GM18508 (cell line): ENCODE results near the gene CABLES2.
"Not testable (repeated sequence)": the region's sequence is repeated elsewhere in the genome, so short reads cannot be mapped to it uniquely, and the experiment has no call there.

Source experiments
- ATAC-seq: cut with Tn5 transposase; IDR thresholded peaks from one replicate; pipeline ENCODE4 v1.9.1; 2021; ENCODE audit warnings: moderate number of reproducible peaks; ENCODE audit not compliant: insufficient read depth, unreplicated experiment

CABLES2 gene

GRCh38 chr20:62374331-62375152 is 32.5 kb downstream of the CABLES2 start:
- no peak for ATAC-seq

- not testable (repeated sequence) for ATAC-seq
Measured at GRCh38 chr20:62373631-62374179, 33.4 kb downstream of the CABLES2 start.

- ATAC-seq = no peak
Measured at GRCh38 chr20:62372042-62372993, 34.8 kb downstream of the CABLES2 start.

GRCh38 chr20:62371588-62372041 is 35.5 kb downstream of the CABLES2 start:
- no peak for ATAC-seq

GRCh38 chr20:62370807-62371587 is 36.1 kb downstream of the CABLES2 start:
- no peak for ATAC-seq

- no peak for ATAC-seq
Measured at GRCh38 chr20:62370115-62370806, 36.8 kb downstream of the CABLES2 start.

GRCh38 chr20:62369815-62370114 is 37.3 kb downstream of the CABLES2 start:
- no peak for ATAC-seq

GRCh38 chr20:62368976-62369814 is 37.9 kb downstream of the CABLES2 start:
- no peak for ATAC-seq

GRCh38 chr20:62368392-62368975 is 38.6 kb downstream of the CABLES2 start:
- no peak for ATAC-seq

GRCh38 chr20:62367633-62368391 is 39.3 kb downstream of the CABLES2 start:
- ATAC-seq = no peak

GRCh38 chr20:62367136-62367632 is 39.9 kb downstream of the CABLES2 start, which contains the start of gene LAMA5:
TSS of gene LAMA5 (minus strand) at chr20:62367312. CDS start at chr20:62367245, 67 bp downstream.
- no peak for ATAC-seq

GRCh38 chr20:62366370-62367135 is 40.5 kb downstream of the CABLES2 start:
- ATAC-seq = no peak

- no peak for ATAC-seq
Measured at GRCh38 chr20:62365814-62366369, 41.2 kb downstream of the CABLES2 start.

- ATAC-seq = no peak
Measured at GRCh38 chr20:62364911-62365736, 42.0 kb downstream of the CABLES2 start.
